NCI-H2171 treated with DMSO at 0.1 percent for 48 hours (cell line): ENCODE data around the gene STK4.

ENCODE experiments used
- DNase-seq: peaks from one replicate; lab custom pipeline; 2025; lab: John Stamatoyannopoulos, UW

STK4 gene

GRCh38 chr20:44966030-44966961 is at the start of gene STK4:
Gene STK4 (plus strand): TSS chr20:44966512. CDS start chr20:44966569, 57 bp downstream.
- peak; percentile 94 for DNase-seq

GRCh38 chr20:44916586-44916985 is 49.7 kb upstream of the STK4 start:
- DNase-seq, result no peak

- DNase-seq, result no peak
Observed at GRCh38 chr20:44917399-44917798, 48.9 kb upstream of the STK4 start.

GRCh38 chr20:44918342-44918741 is 48.0 kb upstream of the STK4 start:
- DNase-seq, result no peak

- no peak for DNase-seq
Observed at GRCh38 chr20:44918761-44919160, 47.6 kb upstream of the STK4 start.

GRCh38 chr20:44921447-44921846 is 44.9 kb upstream of the STK4 start:
- DNase-seq, result no peak

GRCh38 chr20:44924541-44924940 is 41.8 kb upstream of the STK4 start:
- no peak for DNase-seq

- DNase-seq, result no peak
Observed at GRCh38 chr20:44928595-44928994, 37.7 kb upstream of the STK4 start.

GRCh38 chr20:44930517-44931168 is 35.7 kb upstream of the STK4 start:
- no peak for DNase-seq

GRCh38 chr20:44931911-44932310 is 34.4 kb upstream of the STK4 start:
- no peak for DNase-seq

- no peak for DNase-seq
Observed at GRCh38 chr20:44932916-44933315, 33.4 kb upstream of the STK4 start.

GRCh38 chr20:44936510-44936909 is 29.8 kb upstream of the STK4 start:
- DNase-seq, result no peak

GRCh38 chr20:44938637-44939036 is 27.7 kb upstream of the STK4 start:
- no peak for DNase-seq

- DNase-seq, result no peak
Observed at GRCh38 chr20:44941120-44941691, 25.1 kb upstream of the STK4 start.

GRCh38 chr20:44942264-44942973 is 23.9 kb upstream of the STK4 start:
- no peak for DNase-seq

GRCh38 chr20:44943828-44944227 is 22.5 kb upstream of the STK4 start:
- no peak for DNase-seq

- no peak for DNase-seq
Observed at GRCh38 chr20:44945261-44945660, 21.1 kb upstream of the STK4 start.

GRCh38 chr20:44946271-44946852 is 19.9 kb upstream of the STK4 start:
- no peak for DNase-seq

GRCh38 chr20:44948107-44948506 is 18.2 kb upstream of the STK4 start:
- DNase-seq, result no peak

- no peak for DNase-seq
Observed at GRCh38 chr20:44948513-44948912, 17.8 kb upstream of the STK4 start.

- no peak for DNase-seq
Observed at GRCh38 chr20:44950368-44950767, 15.9 kb upstream of the STK4 start.

GRCh38 chr20:44952731-44953130 is 13.6 kb upstream of the STK4 start:
- no peak for DNase-seq
